IPS DF 4.7 (cell line): Measurements from ENCODE around the gene GLP1R.

Experiments used
- DNase-seq: peaks from one replicate; pipeline ENCODE4 v3.0.0-alpha.2; 2013; ENCODE audit warnings: low spot score; ENCODE audit errors: extremely low read depth

GLP1R gene

DNA sequence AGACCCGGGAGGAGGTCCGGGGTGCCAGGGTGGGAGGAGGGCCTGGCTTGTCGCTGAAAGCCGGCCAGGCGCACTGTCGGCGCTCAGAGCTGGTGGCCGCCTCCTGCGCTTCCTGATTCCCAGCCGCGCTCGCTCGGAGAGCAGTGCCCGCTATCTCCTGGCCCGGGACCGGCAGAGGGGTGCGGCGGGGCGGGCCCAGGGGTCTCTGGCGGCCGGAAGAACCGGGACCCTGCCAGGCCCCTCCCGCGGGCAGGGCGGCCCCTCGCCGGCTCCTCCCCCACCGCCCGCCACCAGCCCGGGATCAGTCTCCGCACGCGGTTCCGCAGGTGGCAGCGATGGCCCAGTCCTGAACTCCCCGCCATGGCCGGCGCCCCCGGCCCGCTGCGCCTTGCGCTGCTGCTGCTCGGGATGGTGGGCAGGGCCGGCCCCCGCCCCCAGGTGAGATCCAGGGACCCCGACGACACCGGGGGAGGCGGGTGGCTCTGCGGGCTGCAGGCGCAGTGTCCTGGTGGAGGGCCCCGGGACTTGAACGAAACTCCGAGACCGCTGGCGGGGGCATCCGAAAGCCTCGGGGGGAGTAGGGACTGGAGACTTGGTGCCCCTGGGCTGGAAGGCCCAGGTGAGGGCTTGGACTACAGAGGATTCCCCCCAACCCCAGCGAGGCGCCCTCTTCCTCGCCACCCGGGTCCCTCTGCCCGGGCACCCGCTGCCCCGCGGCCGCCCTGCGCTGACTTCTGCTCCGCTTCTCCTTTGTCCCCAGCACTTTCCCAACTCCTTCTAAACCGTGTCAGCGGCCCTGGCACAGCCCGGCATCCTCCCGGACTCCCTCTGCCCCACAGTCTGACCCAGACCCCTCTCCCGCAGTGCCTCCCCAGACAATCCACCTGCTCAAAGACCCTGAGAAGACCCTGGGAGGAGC is at the start of gene GLP1R:
Gene GLP1R, plus strand, starts transcription at position 301 of the 919 bp plus-strand sequence. Its CDS starts 60 bp downstream, at position 361.
- no peak for DNase-seq

DNA sequence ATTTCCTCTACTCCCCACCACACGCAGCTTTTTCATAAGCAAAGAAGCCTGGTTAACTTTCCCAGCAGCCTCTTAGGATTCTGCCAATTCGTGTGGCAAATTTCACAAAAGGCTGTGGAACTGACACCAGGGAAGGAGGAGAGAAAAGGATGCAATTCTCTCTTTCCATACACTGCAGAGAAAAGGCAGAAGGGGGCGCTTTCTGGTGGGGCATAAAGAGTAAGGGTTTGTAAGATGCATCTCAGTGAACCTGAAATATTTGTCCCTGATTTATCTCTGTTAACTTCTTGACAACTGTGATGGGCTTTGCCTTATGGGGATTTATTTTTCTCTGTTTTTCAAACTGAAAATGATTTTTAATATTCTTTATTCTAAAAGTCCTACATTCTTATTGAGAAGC is 45.5 kb upstream of the GLP1R start:
- DNase-seq: no peak

GRCh38 chr6:39003492-39003891 is 45.1 kb upstream of the GLP1R start:
- no peak for DNase-seq

DNA sequence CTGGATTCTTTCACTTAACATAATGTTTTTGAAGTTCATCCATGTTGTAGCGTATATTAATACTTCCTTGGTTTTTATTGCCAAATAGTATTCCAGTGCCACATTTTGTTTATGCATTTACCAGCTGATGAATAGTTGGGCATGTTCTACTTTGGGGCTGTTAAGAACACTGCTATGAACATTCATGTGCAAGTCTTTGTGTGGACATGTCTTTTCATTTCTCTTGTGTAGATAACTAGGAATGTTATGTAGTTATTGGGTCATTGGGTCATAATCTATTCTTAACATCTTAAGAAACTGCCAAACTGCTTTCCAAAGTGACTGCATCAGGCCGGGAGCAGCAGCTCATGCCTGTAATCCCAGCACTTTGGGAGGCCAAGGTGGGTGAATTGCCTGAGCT is 43.8 kb upstream of the GLP1R start:
- no peak for DNase-seq

- DNase-seq: no peak
Measured at GRCh38 chr6:39005774-39006173, 42.8 kb upstream of the GLP1R start.

DNA sequence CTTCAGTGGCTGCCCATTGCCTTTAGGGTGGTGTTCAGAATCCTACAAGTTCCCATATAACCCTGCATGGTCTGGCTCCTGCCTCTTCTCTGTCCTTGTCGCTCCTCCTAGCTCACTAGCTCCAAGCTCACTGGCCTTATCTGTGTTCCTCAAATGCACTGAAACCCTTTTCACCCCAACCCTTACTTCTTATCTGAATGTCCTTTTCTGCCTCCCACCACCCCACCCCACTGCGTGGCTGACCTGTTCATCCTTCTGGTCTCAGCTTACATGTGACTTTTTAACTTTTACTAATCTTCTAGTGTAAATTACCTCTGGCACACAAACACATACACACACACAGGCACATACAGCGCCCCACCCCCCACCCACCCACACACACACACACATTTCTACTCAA is 41.0 kb upstream of the GLP1R start:
- DNase-seq: no peak

- DNase-seq: no peak
Measured at GRCh38 chr6:39008737-39009136, 39.8 kb upstream of the GLP1R start.

- DNase-seq: no peak
Measured at GRCh38 chr6:39009476-39009875, 39.1 kb upstream of the GLP1R start.

DNA sequence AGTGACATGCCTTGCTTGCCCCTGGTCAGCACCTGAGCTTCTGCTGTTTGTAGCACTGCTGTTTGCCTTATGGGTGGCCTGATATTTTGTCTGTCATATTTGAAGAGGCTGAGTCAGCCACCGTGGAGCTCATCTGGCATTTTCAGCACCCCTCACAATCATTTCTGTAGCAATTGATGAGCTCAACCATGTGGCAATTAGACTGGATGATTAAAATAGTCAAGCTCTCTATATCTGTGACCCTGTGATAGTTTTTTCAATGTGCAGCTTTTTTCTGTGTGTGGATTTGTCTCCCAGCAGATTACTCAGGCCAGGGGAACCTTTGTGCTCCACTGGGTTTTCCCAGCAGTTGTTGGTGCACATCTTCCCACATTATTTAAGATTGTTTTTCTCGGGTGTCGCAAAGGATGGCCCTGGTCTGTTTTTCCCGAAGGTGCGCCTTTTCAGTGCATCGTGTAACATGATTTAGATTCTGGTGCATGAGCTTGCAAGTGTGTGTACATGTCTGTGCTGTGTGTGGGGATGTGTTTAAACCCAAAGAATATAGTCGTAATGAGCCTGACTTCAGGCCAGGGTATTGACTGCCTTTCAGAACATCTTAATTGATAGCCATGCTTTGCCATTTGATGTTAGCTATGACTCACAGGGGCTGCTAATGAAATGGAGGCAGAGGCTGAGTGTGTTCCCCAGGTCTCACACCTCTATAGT is 31.6 kb upstream of the GLP1R start:
- DNase-seq: no peak

DNA sequence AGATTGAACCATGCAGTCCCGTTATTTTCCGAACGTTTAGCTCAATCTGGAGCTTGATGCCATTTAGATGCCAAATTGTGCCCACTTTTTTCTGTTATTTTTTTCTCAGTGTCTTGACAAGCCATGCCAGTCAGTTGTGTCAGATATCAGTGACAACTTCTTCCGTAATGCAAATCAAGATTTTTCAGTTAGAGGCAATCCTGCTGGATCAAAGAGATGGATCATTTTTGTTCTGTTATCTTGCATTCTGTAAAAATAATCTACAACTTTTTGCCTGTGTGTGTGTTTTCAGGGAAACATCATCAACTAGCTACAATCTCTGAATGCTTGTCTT is 31.1 kb upstream of the GLP1R start:
- DNase-seq: no peak

DNA sequence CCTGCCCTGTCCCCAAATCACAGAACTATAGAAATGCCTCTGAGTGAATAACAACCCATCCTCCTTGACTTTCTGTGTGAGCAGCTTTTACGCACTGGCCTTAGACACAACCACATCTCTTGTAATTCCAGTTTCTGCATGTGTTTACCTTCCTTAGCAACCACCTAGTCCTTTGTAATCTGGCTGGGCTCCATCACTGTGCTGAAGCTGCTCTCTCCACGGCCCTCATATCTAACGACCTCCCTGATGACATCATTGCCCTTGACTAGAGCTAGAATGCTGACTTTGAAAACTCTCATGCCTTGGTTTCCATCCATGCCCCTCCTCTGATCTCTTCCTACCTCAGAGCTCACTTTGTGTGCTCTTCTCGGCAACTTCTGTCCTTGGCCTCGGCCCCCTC is 30.5 kb upstream of the GLP1R start:
- DNase-seq: no peak

GRCh38 chr6:39020136-39020535 is 28.4 kb upstream of the GLP1R start:
- DNase-seq: no peak

GRCh38 chr6:39021041-39021440 is 27.5 kb upstream of the GLP1R start:
- DNase-seq: no peak

DNA sequence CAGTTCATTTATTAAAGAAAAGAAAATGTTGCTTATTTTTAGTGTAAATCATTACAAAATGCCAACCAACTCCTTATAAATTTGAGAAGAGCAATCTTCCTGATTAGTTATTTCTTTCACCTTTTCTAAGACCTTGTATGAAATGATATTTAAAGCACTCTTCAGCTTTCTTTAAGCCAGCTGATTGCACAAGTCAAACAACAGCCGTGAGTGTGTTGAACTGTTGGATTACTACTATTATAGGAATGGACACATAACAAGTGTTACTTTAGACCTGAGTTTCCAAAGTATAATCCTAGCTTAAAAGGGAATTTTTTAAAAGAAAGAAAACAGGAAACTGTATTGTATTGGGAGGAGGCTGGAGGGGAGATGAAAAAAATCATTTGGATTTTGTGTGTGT is 26.8 kb upstream of the GLP1R start:
- no peak for DNase-seq

- DNase-seq: no peak
Measured at GRCh38 chr6:39026175-39026574, 22.4 kb upstream of the GLP1R start.

- no peak for DNase-seq
Measured at GRCh38 chr6:39029156-39030011, 19.2 kb upstream of the GLP1R start.

DNA sequence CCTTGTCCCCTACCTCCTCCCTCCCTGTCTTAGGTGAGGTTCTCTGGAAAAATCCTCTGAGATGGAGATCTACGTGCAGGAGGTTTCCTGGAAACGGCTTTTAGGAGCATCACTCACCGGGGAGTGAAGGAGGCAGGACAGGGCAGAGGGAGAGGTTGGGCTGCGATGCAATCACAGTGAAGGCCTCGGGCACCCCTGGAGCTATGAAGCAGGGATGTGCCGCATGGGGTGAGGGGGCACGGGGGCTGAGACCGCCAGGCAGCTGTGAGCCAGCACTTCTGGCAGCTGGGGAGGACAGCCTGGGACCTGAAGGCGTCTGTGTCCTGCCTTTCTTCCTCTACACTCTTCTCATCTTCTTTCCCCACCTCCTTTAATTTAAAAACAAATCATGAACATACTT is 12.9 kb upstream of the GLP1R start:
- no peak for DNase-seq

DNA sequence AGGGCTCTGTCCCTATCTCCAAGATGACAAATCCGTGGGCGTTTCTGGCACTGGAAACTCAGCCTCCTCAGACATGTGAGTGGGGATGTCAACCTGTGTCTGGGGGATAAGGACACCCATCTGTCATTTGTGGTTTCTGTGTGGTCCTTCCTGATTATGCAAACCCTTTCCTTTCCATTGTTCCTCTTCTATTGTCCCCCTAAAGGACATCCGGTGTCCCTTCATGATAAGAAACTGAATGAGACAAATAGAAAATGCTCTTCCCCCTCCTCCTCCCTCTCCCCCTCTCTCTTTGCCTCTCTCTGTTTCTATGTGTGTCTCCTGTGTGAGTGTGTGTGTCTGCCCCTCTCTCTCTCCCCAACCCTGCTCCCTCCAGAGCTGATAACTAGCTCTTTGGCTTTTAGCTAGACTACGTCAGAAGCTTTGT is 11.5 kb upstream of the GLP1R start:
- DNase-seq: no peak

DNA sequence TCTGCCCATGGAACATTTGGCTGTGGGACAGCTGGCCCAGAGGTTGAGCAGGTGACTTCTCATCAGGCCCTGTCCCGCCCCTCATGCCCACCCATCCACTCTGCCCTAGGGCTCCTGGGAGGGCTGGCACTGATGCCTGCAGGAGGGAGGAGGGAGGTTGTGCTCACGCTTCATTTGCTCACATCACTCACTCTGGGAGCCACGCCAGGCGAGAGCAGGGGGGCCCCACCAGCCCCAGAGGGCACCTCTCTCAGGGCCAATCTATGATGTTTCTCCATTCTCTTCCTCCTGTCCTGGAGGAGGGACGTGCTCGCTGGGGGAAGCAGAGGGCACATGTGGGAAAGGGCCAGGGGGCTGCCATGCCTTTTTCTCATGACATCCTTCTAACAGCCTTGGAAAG is 10.9 kb upstream of the GLP1R start:
- no peak for DNase-seq

- DNase-seq: no peak
Measured at GRCh38 chr6:39040080-39040673, 8.4 kb upstream of the GLP1R start.

DNA sequence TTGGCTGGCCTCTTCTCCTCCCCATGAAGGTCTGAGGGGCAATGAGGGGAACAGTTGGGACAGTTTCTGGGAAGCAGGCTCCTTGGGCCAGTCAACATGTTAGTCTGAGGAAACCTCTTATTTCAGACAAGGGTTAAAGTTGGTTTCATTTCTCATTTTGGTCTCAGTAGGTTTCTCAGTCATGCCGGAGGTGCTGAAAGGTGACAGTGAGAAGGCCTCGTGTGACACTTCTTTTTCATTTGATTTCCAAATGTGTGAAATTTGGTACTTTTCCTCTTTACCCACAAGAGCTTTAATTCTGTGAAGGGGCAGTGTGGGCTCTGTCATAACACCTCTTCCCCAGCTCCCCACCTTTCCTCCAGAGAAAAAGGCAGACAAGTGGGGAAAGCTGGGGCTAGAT is 7.5 kb upstream of the GLP1R start:
- DNase-seq: no peak
